GM23338 (cell line): Measurements from ENCODE around the gene STEAP1B. TPM values are rescaled to one million over a fixed set of nuclear protein-coding genes. Genes with fewer than 3 reads are reported as not detected.
A peak's percentile ranks its signal among the peaks of the same experiment; 100 is the strongest.

Source experiments
- ATAC-seq: fragments of 200-7000 bp; cut with Tn5 transposase; 3 replicates; pipeline ENCODE4 v1.9.1; 2020
- DNase-seq: peaks from one replicate; pipeline ENCODE4 v3.0.0-alpha.2; 2015; ENCODE audit warnings: low spot score
- H2AFZ ChIP-seq: fragments of 200-600 bp; sonication (generic); 2 replicates; pipeline ENCODE4 v1.8.0; 2016; ENCODE audit warnings: antibody characterized with exemption, mild to moderate bottlenecking, moderate library complexity
- H3F3A ChIP-seq: fragments of 200-600 bp; sonication (generic); replicated peaks from 2 replicates; pipeline ENCODE4 v1.8.0; 2017; ENCODE audit warnings: antibody characterized with exemption, mixed run types, low read depth
- H3K27ac ChIP-seq: fragments of 200-600 bp; sonication (generic); 2 replicates; pipeline ENCODE4 v1.6.1; 2016; ENCODE audit warnings: low read depth
- H3K27me3 ChIP-seq: fragments of 200-600 bp; sonication (generic); 2 replicates; pipeline ENCODE4 v1.8.0; 2016; ENCODE audit warnings: mild to moderate bottlenecking, mixed run types, moderate library complexity; ENCODE audit not compliant: insufficient read depth
- H3K36me3 ChIP-seq: fragments of 200-600 bp; sonication (generic); 2 replicates; pipeline ENCODE4 v1.8.0; 2016; ENCODE audit warnings: mild to moderate bottlenecking; ENCODE audit not compliant: insufficient read depth
- H3K4me1 ChIP-seq: fragments of 200-600 bp; sonication (generic); 2 replicates; pipeline ENCODE4 v1.8.0; 2016; ENCODE audit warnings: mild to moderate bottlenecking, moderate library complexity; ENCODE audit not compliant: insufficient read depth
- H3K4me2 ChIP-seq: fragments of 200-600 bp; sonication (generic); 2 replicates; pipeline ENCODE4 v1.7.1; 2017; ENCODE audit warnings: mixed run types
- H3K4me3 ChIP-seq: fragments of 200-600 bp; sonication (generic); 2 replicates; pipeline ENCODE4 v1.6.1; 2016; ENCODE audit warnings: mixed run types
- H3K79me2 ChIP-seq: fragments of 200-600 bp; sonication (generic); replicated peaks from 2 replicates; pipeline ENCODE4 v1.8.0; 2017; ENCODE audit warnings: mild to moderate bottlenecking; ENCODE audit not compliant: insufficient read depth
- H3K9me2 ChIP-seq: fragments of 200-600 bp; sonication (generic); 2 replicates; pipeline ENCODE4 v1.8.0; 2017; ENCODE audit not compliant: insufficient read depth
- H4K20me1 ChIP-seq: fragments of 200-600 bp; sonication (generic); replicated peaks from 2 replicates; pipeline ENCODE4 v1.8.0; 2017; ENCODE audit warnings: mild to moderate bottlenecking; ENCODE audit not compliant: insufficient read depth
- H3K27ac Mint-ChIP-seq: 2 replicates; pipeline ENCODE4 v1.8.0; 2020; ENCODE audit warnings: inconsistent platforms, mild to moderate bottlenecking, moderate library complexity, mixed read lengths
- H3K27me3 Mint-ChIP-seq: 3 replicates; pipeline ENCODE4 v1.8.0; 2022; ENCODE audit warnings: low read depth, mild to moderate bottlenecking, moderate library complexity, mixed read lengths, inconsistent platforms; ENCODE audit not compliant: insufficient read depth, poor library complexity
- H3K36me3 Mint-ChIP-seq: 3 replicates; pipeline ENCODE4 v1.8.0; 2021; ENCODE audit warnings: low read depth, mild to moderate bottlenecking, inconsistent platforms, moderate library complexity, mixed read lengths
- H3K4me1 Mint-ChIP-seq: 3 replicates; pipeline ENCODE4 v1.8.0; 2020; ENCODE audit warnings: mild to moderate bottlenecking, inconsistent platforms, mixed read lengths
- H3K4me3 Mint-ChIP-seq: 3 replicates; pipeline ENCODE4 v1.8.0; 2021; ENCODE audit warnings: moderate library complexity, mild to moderate bottlenecking, inconsistent platforms, mixed read lengths
- H3K9me3 Mint-ChIP-seq: 3 replicates; pipeline ENCODE4 v1.8.0; 2020; ENCODE audit warnings: moderate library complexity, mild to moderate bottlenecking, inconsistent platforms, mixed read lengths
- CREB1 ChIP-seq: fragments of 250-450 bp; sonication (Bioruptor Pico); IDR thresholded peaks from 2 replicates; pipeline ENCODE4 v1.5.0; 2020; ENCODE audit warnings: low read depth, mild to moderate bottlenecking, moderate library complexity
- CTCF ChIP-seq, 2 experiments: fragments of 200-600 bp in 1 of 2; sonication (generic) in 1 of 2; conservative IDR thresholded peaks; 2 replicates each; pipeline versions ENCODE4 v1.5.1 to v1.6.1; 2016 to 2017; ENCODE audit warnings: antibody characterized with exemption in 2 of 2, low read depth in 2 of 2, mild to moderate bottlenecking in 2 of 2, moderate library complexity in 1 of 2
- ETS1 ChIP-seq: IDR thresholded peaks from 2 replicates; pipeline ENCODE4 v1.6.1; 2016; ENCODE audit warnings: antibody characterized with exemption
- EZH2 ChIP-seq: fragments of 200-600 bp; sonication (generic); IDR thresholded peaks from one replicate; pipeline ENCODE4 v1.8.0; 2017; ENCODE audit warnings: antibody characterized with exemption, mild to moderate bottlenecking, low read depth; ENCODE audit not compliant: unreplicated experiment
- EZH2phosphoT487 ChIP-seq: fragments of 200-600 bp; sonication (generic); IDR thresholded peaks from one replicate; pipeline ENCODE4 v1.8.1; 2018; ENCODE audit warnings: antibody characterized with exemption; ENCODE audit not compliant: unreplicated experiment
- JUNB ChIP-seq: IDR thresholded peaks from one replicate; pipeline ENCODE4 v1.6.1; 2016; ENCODE audit warnings: antibody characterized with exemption; ENCODE audit not compliant: unreplicated experiment
- NANOG ChIP-seq: IDR thresholded peaks from 2 replicates; pipeline ENCODE4 v1.6.1; 2016; ENCODE audit warnings: antibody characterized with exemption, borderline replicate concordance
- POLR2AphosphoS5 ChIP-seq: IDR thresholded peaks from 2 replicates; pipeline ENCODE4 v1.6.1; 2016; ENCODE audit warnings: antibody characterized with exemption, low read depth
- REST ChIP-seq: IDR thresholded peaks from one replicate; pipeline ENCODE4 v1.6.1; 2018; ENCODE audit warnings: antibody characterized with exemption; ENCODE audit not compliant: unreplicated experiment
- STAT1 ChIP-seq: IDR thresholded peaks from one replicate; pipeline ENCODE4 v1.6.1; 2016; ENCODE audit warnings: antibody characterized with exemption; ENCODE audit not compliant: unreplicated experiment
- ZNF114 ChIP-seq: fragments of 250-450 bp; sonication (Bioruptor Pico); IDR thresholded peaks from 2 replicates; pipeline ENCODE4 v1.5.0; 2020; ENCODE audit warnings: mild to moderate bottlenecking, moderate library complexity
- ZNF331 ChIP-seq: fragments of 250-450 bp; sonication (Bioruptor Pico); IDR thresholded peaks from 2 replicates; pipeline ENCODE4 v1.5.0; 2020; ENCODE audit warnings: low read depth, mild to moderate bottlenecking, moderate library complexity
- ZNF462 ChIP-seq: fragments of 250-450 bp; sonication (Bioruptor Pico); IDR thresholded peaks from 2 replicates; pipeline ENCODE4 v1.5.0; 2020; ENCODE audit warnings: mild to moderate bottlenecking, moderate library complexity
- polyA plus RNA-seq: library from polyadenylated mRNA; unstranded; fragments of >200 nt; fragmentation: Nextera tagmentation; extraction: Ambion mirVana; gene quantifications from 2 replicates; pipeline ENCODE4 v1.2.1, GENCODE V29; 2016
- total RNA-seq: library from RNA; depleted of rRNA; stranded (reverse); fragments of >200 nt; shearing (Covaris generic); gene quantifications from 2 replicates; pipeline ENCODE4 v1.2.3, GENCODE V29; 2014

The STEAP1B gene
- total and polyA plus RNA-seq, 2 experiments from 2014 or later = 4.9 to 16.5 TPM

- H3K4me3 Mint-ChIP-seq = no peak overlapping the region
- H3K27me3 Mint-ChIP-seq = peaks cover 4% of the 10 kb centered on the region
- H3K36me3 Mint-ChIP-seq = no peaks in the 10 kb centered on the region
- Histone ChIP-seq H3K4me1 (no peaks in the 10 kb centered on the region; the same call in 1 of the 2 replicates), H3K36me3 (no peaks in the 10 kb centered on the region), H3F3A (no peaks in the 10 kb centered on the region), H3K4me3 (no peak overlapping the region), H3K9me2 (peaks cover 5% of the 10 kb centered on the region; the same call in 1 of the 2 replicates), H3K4me2 (no peak overlapping the region), H3K79me2 (no peaks in the 10 kb centered on the region), H4K20me1 (no peaks in the 10 kb centered on the region), H3K27me3 (no peaks in the 10 kb centered on the region), H3K27ac (no peak overlapping the region), H2AFZ (no peak overlapping the region)
- peak; percentile 46 for ATAC-seq
- TF ChIP-seq JUNB (no peak), POLR2AphosphoS5 (no peak), STAT1 (no peak), CREB1 (no peak), ETS1 (no peak), EZH2 (no peak), ZNF331 (no peak), EZH2phosphoT487 (no peak), ZNF114 (CRISPR knock-in tag) (no peak), REST (no peak), ZNF462 (CRISPR knock-in tag) (no peak), NANOG (no peak), CTCF (conservative IDR thresholded peaks at IDR 0.05; ENCODE audit: low read depth in 2 of 2) (no peak)
- H3K4me1 Mint-ChIP-seq = peaks cover 27% of the 10 kb centered on the region
- H3K9me3 Mint-ChIP-seq = no peaks in the 10 kb centered on the region
- peak; percentile 24 for DNase-seq
- no peak overlapping the region for H3K27ac Mint-ChIP-seq
Observed at GRCh38 chr7:22442187-22442881, 57.7 kb downstream of the STEAP1B start.
